Lower lobe of right lung (tissue), 2 donors: ENCODE results near the gene PLCXD3. TPM values are rescaled to one million over a fixed set of nuclear protein-coding genes. Genes with fewer than 3 reads are reported as not detected.

ENCODE experiments used
- ATAC-seq, 2 donors: fragments of 200-7000 bp; cut with Tn5 transposase; one replicate each; pipeline ENCODE4 v1.9.1; 2020 to 2022; ENCODE audit warnings: mild to moderate bottlenecking in 2 of 2, moderate library complexity in 2 of 2
- DNase-seq: peaks from one replicate; pipeline ENCODE4 v3.0.0-alpha.2; 2020
- H3K27ac ChIP-seq: fragments of 200-600 bp; one replicate; pipeline ENCODE4 v1.8.0; 2022
- H3K27me3 ChIP-seq: fragments of 200-600 bp; one replicate; pipeline ENCODE4 v1.8.0; 2022; ENCODE audit warnings: low read depth
- H3K36me3 ChIP-seq: fragments of 200-600 bp; one replicate; pipeline ENCODE4 v1.8.0; 2022; ENCODE audit warnings: mild to moderate bottlenecking
- H3K4me1 ChIP-seq: fragments of 200-600 bp; one replicate; pipeline ENCODE4 v1.8.0; 2022
- H3K4me3 ChIP-seq: fragments of 200-600 bp; one replicate; pipeline ENCODE4 v1.8.0; 2022; ENCODE audit warnings: mild to moderate bottlenecking
- H3K9me3 ChIP-seq: fragments of 200-600 bp; one replicate; pipeline ENCODE4 v1.8.0; 2022
- intact Hi-C: fragments of 100-400 bp; cut with DNase I; formaldehyde crosslinking; loops from one replicate; pipeline ENCODE4 v1.11.0; 2022
- total RNA-seq: library from RNA; stranded (reverse); fragmentation: NEBNext Ultra II Directional; extraction: Animal tissue kit (Norgen Biotek cat#: 25700); gene quantifications from one replicate; pipeline ENCODE4 v1.2.1, GENCODE V29; 2021
- TF ChIP-seq, protein P1 (sequence below): fragments of 200-600 bp; IDR thresholded peaks from one replicate; pipeline ENCODE4 v1.8.0; 2022; ENCODE audit warnings: antibody characterized with exemption, mild to moderate bottlenecking
- donor health status: DM: no; HTN: yes; CAD: no; lungs with severe emphysema.

The PLCXD3 gene
- total RNA-seq, 1 donor from 2014 or later, result 2.8 TPM

DNA sequence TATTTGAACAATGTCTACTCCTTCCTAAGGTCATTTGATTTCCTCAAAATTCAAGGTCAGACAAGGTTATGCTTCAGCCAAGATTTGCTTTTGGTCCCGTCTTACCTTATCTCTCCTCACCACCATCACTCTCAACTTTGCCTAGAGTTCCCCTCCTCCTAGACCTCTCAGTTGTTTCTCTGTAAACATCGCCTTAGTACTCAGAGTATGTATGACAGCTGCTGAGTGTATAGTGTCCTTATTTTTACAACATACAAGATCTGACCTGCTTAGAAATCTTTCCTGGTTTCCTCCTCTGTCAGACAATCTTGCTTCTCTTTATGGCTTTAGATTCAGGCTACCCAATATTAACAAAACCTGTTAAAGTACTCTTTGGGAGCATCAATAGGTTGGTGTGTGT is 247.1 kb downstream of the PLCXD3 start:
- peaks cover 7% of the 10 kb centered on the region for H3K4me1 ChIP-seq
- intact Hi-C loops, result no loop called here
- H3K27ac ChIP-seq, result no peak overlapping the region
- TF ChIP-seq, protein P1, sequence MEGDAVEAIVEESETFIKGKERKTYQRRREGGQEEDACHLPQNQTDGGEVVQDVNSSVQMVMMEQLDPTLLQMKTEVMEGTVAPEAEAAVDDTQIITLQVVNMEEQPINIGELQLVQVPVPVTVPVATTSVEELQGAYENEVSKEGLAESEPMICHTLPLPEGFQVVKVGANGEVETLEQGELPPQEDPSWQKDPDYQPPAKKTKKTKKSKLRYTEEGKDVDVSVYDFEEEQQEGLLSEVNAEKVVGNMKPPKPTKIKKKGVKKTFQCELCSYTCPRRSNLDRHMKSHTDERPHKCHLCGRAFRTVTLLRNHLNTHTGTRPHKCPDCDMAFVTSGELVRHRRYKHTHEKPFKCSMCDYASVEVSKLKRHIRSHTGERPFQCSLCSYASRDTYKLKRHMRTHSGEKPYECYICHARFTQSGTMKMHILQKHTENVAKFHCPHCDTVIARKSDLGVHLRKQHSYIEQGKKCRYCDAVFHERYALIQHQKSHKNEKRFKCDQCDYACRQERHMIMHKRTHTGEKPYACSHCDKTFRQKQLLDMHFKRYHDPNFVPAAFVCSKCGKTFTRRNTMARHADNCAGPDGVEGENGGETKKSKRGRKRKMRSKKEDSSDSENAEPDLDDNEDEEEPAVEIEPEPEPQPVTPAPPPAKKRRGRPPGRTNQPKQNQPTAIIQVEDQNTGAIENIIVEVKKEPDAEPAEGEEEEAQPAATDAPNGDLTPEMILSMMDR, result no peak
- no peak for DNase-seq
- no peaks in the 10 kb centered on the region for H3K27me3 ChIP-seq
- no peaks in the 10 kb centered on the region for H3K9me3 ChIP-seq
- no peak overlapping the region for H3K4me3 ChIP-seq
- no peaks in the 10 kb centered on the region for H3K36me3 ChIP-seq
- ATAC-seq, result no peak
